DND-41 (cell line): ENCODE measurements around the gene ZNF32.
"Not testable (repeated sequence)": the region's sequence is repeated elsewhere in the genome, so short reads cannot be mapped to it uniquely, and the experiment has no call there.

ENCODE experiments used
- ATAC-seq: fragments of 200-7000 bp; cut with Tn5 transposase; 3 replicates; pipeline ENCODE4 v1.9.1; 2021; ENCODE audit warnings: low read depth; ENCODE audit not compliant: insufficient read depth
- DNase-seq: peaks from one replicate; pipeline ENCODE4 v3.0.0-alpha.2; 2020
- H2AFZ ChIP-seq: 2 replicates; pipeline ENCODE4 v1.6.0; 2012; ENCODE audit warnings: low read depth, low read length
- H3K27ac ChIP-seq: 2 replicates; pipeline ENCODE4 v1.5.1; 2012; ENCODE audit warnings: low read length, inconsistent platforms
- H3K27me3 ChIP-seq: fragments of 200-600 bp; sonication (generic); 2 replicates; pipeline ENCODE4 v1.6.0; 2012; ENCODE audit warnings: low read length, mild to moderate bottlenecking, inconsistent platforms; ENCODE audit not compliant: insufficient read depth, poor library complexity
- H3K36me3 ChIP-seq: 2 replicates; pipeline ENCODE4 v1.5.1; 2012; ENCODE audit warnings: low read length, inconsistent platforms; ENCODE audit not compliant: insufficient read depth
- H3K4me1 ChIP-seq: 2 replicates; pipeline ENCODE4 v1.5.1; 2012; ENCODE audit warnings: mild to moderate bottlenecking, low read length; ENCODE audit not compliant: insufficient read depth
- H3K4me2 ChIP-seq: 2 replicates; pipeline ENCODE4 v1.6.0; 2012; ENCODE audit warnings: mild to moderate bottlenecking, moderate library complexity, low read length, inconsistent platforms; ENCODE audit not compliant: insufficient read depth
- H3K4me3 ChIP-seq, 2 experiments: fragments of 200-600 bp in 1 of 2; shearing (Covaris generic) in 1 of 2; 2 replicates each; pipeline ENCODE4 v1.5.1; 2012 to 2016; ENCODE audit warnings: inconsistent platforms in 2 of 2, low read length in 2 of 2, mild to moderate bottlenecking in 2 of 2, low read depth in 1 of 2, moderate library complexity in 1 of 2
- H3K79me2 ChIP-seq: 2 replicates; pipeline ENCODE4 v1.6.0; 2012; ENCODE audit warnings: low read length, inconsistent platforms; ENCODE audit not compliant: insufficient read depth
- H3K9ac ChIP-seq: 2 replicates; pipeline ENCODE4 v1.6.0; 2012; ENCODE audit warnings: low read depth, mild to moderate bottlenecking, inconsistent platforms, low read length, moderate library complexity
- H3K9me3 ChIP-seq: 2 replicates; pipeline ENCODE4 v1.5.1; 2012; ENCODE audit warnings: low read length, moderate library complexity, mild to moderate bottlenecking, inconsistent platforms; ENCODE audit not compliant: insufficient read depth, severe bottlenecking
- H4K20me1 ChIP-seq: 2 replicates; pipeline ENCODE4 v1.6.0; 2012; ENCODE audit warnings: low read length; ENCODE audit not compliant: insufficient read depth
- CTCF ChIP-seq: IDR thresholded peaks from 2 replicates; pipeline ENCODE4 v1.5.1; 2012; ENCODE audit warnings: borderline replicate concordance, low read length, moderate library complexity, mild to moderate bottlenecking; ENCODE audit not compliant: poor library complexity, severe bottlenecking; ENCODE audit errors: extremely low read depth
- EZH2 ChIP-seq: IDR thresholded peaks from 3 replicates; pipeline ENCODE4 v1.6.1; 2012; ENCODE audit warnings: borderline replicate concordance, low read depth, mild to moderate bottlenecking, moderate library complexity, low read length, inconsistent platforms; ENCODE audit not compliant: severe bottlenecking

Gene ZNF32

GRCh38 chr10:43644252-43644651 is 4.4 kb downstream of the ZNF32 start:
- no peak overlapping the region for H3K4me3 ChIP-seq
- H3K36me3 ChIP-seq, result peaks cover 46% of the 10 kb centered on the region

DNA sequence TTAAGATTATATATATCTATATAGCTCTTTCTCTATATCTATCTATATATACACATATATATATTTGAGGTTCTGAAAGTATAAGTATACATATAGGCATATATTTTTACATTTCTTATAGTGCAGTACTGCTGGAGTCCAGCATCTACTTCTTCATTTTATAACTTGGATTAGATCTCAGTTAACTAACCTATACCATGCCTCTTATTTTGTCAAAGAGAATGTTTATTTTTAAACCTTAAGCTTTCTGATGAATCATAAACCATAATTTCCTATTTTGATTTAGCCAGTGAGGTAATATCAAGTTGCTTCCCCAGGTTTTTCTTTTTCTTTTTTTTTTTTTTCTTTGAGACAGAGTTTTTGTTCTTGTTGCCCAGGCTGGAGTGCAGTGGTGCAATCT is 8.1 kb downstream of the ZNF32 start:
- peaks cover 29% of the 10 kb centered on the region for H3K36me3 ChIP-seq
- no peak overlapping the region for H3K9ac ChIP-seq
- H3K4me2 ChIP-seq, result no peak overlapping the region
- H3K27ac ChIP-seq, result no peak overlapping the region
- H3K9me3 ChIP-seq, result peaks cover 30% of the 10 kb centered on the region
- H2AFZ ChIP-seq, result no peak overlapping the region
- H3K4me1 ChIP-seq, result no peaks in the 10 kb centered on the region
- H3K79me2 ChIP-seq, result no peaks in the 10 kb centered on the region
- ATAC-seq (no peak), DNase-seq (no peak)
- TF ChIP-seq EZH2 (no peak), CTCF (no peak)
- no peaks in the 10 kb centered on the region for H4K20me1 ChIP-seq
- H3K4me3 ChIP-seq, result no peak overlapping the region
- no peaks in the 10 kb centered on the region for H3K27me3 ChIP-seq

More at GRCh38 chr10:43644252-43644651, 4.4 kb downstream of the ZNF32 start:
- no peak overlapping the region for H3K27ac ChIP-seq
- no peaks in the 10 kb centered on the region for H4K20me1 ChIP-seq
- peaks cover 15% of the 10 kb centered on the region for H3K79me2 ChIP-seq
- ATAC-seq (no peak), DNase-seq (no peak)
- no peak overlapping the region for H2AFZ ChIP-seq
- TF ChIP-seq CTCF, result no peak
- TF ChIP-seq EZH2, result no peak
- H3K9ac ChIP-seq, result no peak overlapping the region
- H3K27me3 ChIP-seq, result no peaks in the 10 kb centered on the region
- peaks cover 52% of the 10 kb centered on the region for H3K9me3 ChIP-seq
- H3K4me2 ChIP-seq, result no peak overlapping the region
- peaks cover 18% of the 10 kb centered on the region for H3K4me1 ChIP-seq

- H3K79me2 ChIP-seq, ATAC-seq, H3K27me3 ChIP-seq, H3K4me1 ChIP-seq, H3K4me2 ChIP-seq, H3K4me3 ChIP-seq, H3K9me3 ChIP-seq, H4K20me1 ChIP-seq, H3K9ac ChIP-seq, DNase-seq, H3K36me3 ChIP-seq, H2AFZ ChIP-seq, H3K27ac ChIP-seq: not testable (repeated sequence)
Measured at GRCh38 chr10:43635816-43636215, 12.9 kb downstream of the ZNF32 start.

- no peaks in the 10 kb centered on the region for H3K27me3 ChIP-seq
- H3K27ac ChIP-seq, result no peak overlapping the region
- TF ChIP-seq CTCF (no peak), EZH2 (no peak)
- H3K9ac ChIP-seq, result no peak overlapping the region
- no peaks in the 10 kb centered on the region for H3K79me2 ChIP-seq
- H2AFZ ChIP-seq, result no peak overlapping the region
- no peak for ATAC-seq
- H3K4me2 ChIP-seq, result no peak overlapping the region
- DNase-seq, result no peak
- H4K20me1 ChIP-seq, result no peaks in the 10 kb centered on the region
- H3K4me1 ChIP-seq, result peaks cover 4% of the 10 kb centered on the region
- H3K9me3 ChIP-seq, result no peaks in the 10 kb centered on the region
- H3K4me3 ChIP-seq, result no peak overlapping the region
- H3K36me3 ChIP-seq, result no peaks in the 10 kb centered on the region
Measured at GRCh38 chr10:43628956-43629355, 19.7 kb downstream of the ZNF32 start.
